NOMO-1 treated with DMSO at 0.1 percent for 48 hours (cell line): ENCODE measurements around the gene ACER2.
"Not testable (repeated sequence)": the region's sequence is repeated elsewhere in the genome, so short reads cannot be mapped to it uniquely, and the experiment has no call there.

ENCODE experiments used
- DNase-seq: peaks from one replicate; lab custom pipeline; 2025; ENCODE audit not compliant: unreplicated experiment; lab: John Stamatoyannopoulos, UW

The ACER2 gene

GRCh38 chr9:19408693-19409400 is at the start of gene ACER2:
ACER2 (plus strand) TSS chr9:19409009; CDS start chr9:19409085, 76 bp downstream.
- DNase-seq: peak; percentile 67

- no peak for DNase-seq
Measured at GRCh38 chr9:19369107-19369506, 39.7 kb upstream of the ACER2 start.

- DNase-seq: no peak
Measured at GRCh38 chr9:19371942-19372341, 36.9 kb upstream of the ACER2 start.

- no peak for DNase-seq
Measured at GRCh38 chr9:19372567-19372966, 36.2 kb upstream of the ACER2 start.

GRCh38 chr9:19373527-19373926 is 35.3 kb upstream of the ACER2 start:
- DNase-seq: no peak

GRCh38 chr9:19375538-19375937 is 33.3 kb upstream of the ACER2 start:
- no peak for DNase-seq

GRCh38 chr9:19376931-19377330 is 31.9 kb upstream of the ACER2 start:
- DNase-seq: no peak

GRCh38 chr9:19378164-19378563 is 30.6 kb upstream of the ACER2 start:
- no peak for DNase-seq

GRCh38 chr9:19378647-19379046 is 30.2 kb upstream of the ACER2 start:
- DNase-seq: no peak

- no peak for DNase-seq
Measured at GRCh38 chr9:19379283-19379682, 29.5 kb upstream of the ACER2 start.

GRCh38 chr9:19379697-19380046 is 29.1 kb upstream of the ACER2 start:
- no peak for DNase-seq

- DNase-seq: no peak
Measured at GRCh38 chr9:19380826-19381075, 28.1 kb upstream of the ACER2 start.

- DNase-seq: no peak
Measured at GRCh38 chr9:19381656-19382055, 27.2 kb upstream of the ACER2 start.

- DNase-seq: not testable (repeated sequence)
Measured at GRCh38 chr9:19385212-19385611, 23.6 kb upstream of the ACER2 start.

GRCh38 chr9:19385786-19386501 is 22.9 kb upstream of the ACER2 start:
- no peak for DNase-seq

GRCh38 chr9:19386502-19387044 is 22.2 kb upstream of the ACER2 start:
- no peak for DNase-seq

- no peak for DNase-seq
Measured at GRCh38 chr9:19387317-19387716, 21.5 kb upstream of the ACER2 start.

GRCh38 chr9:19389539-19389938 is 19.3 kb upstream of the ACER2 start:
- not testable (repeated sequence) for DNase-seq

GRCh38 chr9:19397845-19398244 is 11.0 kb upstream of the ACER2 start:
- DNase-seq: no peak

- DNase-seq: not testable (repeated sequence)
Measured at GRCh38 chr9:19403231-19403630, 5.6 kb upstream of the ACER2 start.

GRCh38 chr9:19404283-19405075 is 4.3 kb upstream of the ACER2 start:
- DNase-seq: no peak

GRCh38 chr9:19405771-19406170 is 3.0 kb upstream of the ACER2 start:
- no peak for DNase-seq
